Endothelial cell (in vitro differentiated cells): ENCODE results near the gene SHANK1. TPM values are rescaled to one million over a fixed set of nuclear protein-coding genes. Genes with fewer than 3 reads are reported as not detected.

Experiments used
- DNase-seq: peaks from one replicate; pipeline ENCODE4 v3.0.0; 2021; ENCODE audit warnings: low spot score
- H3K27ac Mint-ChIP-seq: one replicate; pipeline ENCODE4 v1.8.0; 2021; ENCODE audit warnings: mixed read lengths, inconsistent platforms; ENCODE audit not compliant: unreplicated experiment
- H3K27me3 Mint-ChIP-seq: one replicate; pipeline ENCODE4 v1.8.0; 2021; ENCODE audit warnings: mild to moderate bottlenecking, moderate library complexity, mixed read lengths, inconsistent platforms; ENCODE audit not compliant: unreplicated experiment
- H3K36me3 Mint-ChIP-seq: one replicate; pipeline ENCODE4 v1.8.0; 2021; ENCODE audit warnings: mild to moderate bottlenecking, low read depth, mixed read lengths, inconsistent platforms; ENCODE audit not compliant: unreplicated experiment
- H3K4me1 Mint-ChIP-seq: one replicate; pipeline ENCODE4 v1.8.0; 2021; ENCODE audit warnings: mild to moderate bottlenecking, mixed read lengths, inconsistent platforms; ENCODE audit not compliant: unreplicated experiment
- H3K4me3 Mint-ChIP-seq: one replicate; pipeline ENCODE4 v1.8.0; 2021; ENCODE audit warnings: mild to moderate bottlenecking, mixed read lengths, inconsistent platforms; ENCODE audit not compliant: unreplicated experiment
- H3K9me3 Mint-ChIP-seq: one replicate; pipeline ENCODE4 v1.8.0; 2021; ENCODE audit warnings: mixed read lengths, inconsistent platforms; ENCODE audit not compliant: unreplicated experiment
- CTCF ChIP-seq: fragments of 200-600 bp; sonication (generic); IDR thresholded peaks from one replicate; pipeline ENCODE4 v1.5.0; 2021; ENCODE audit warnings: antibody characterized with exemption; ENCODE audit not compliant: unreplicated experiment
- total RNA-seq: library from RNA; stranded (reverse); fragmentation: NEBNext Ultra II Directional; extraction: Animal tissue kit (Norgen Biotek cat#: 25700); gene quantifications from one replicate; pipeline ENCODE4 v1.2.1, GENCODE V29; 2021; ENCODE audit not compliant: unreplicated experiment

SHANK1 gene
- total RNA-seq, 1 donor from 2014 or later = 6.5 TPM

- H3K9me3 Mint-ChIP-seq = peaks cover 30% of the 10 kb centered on the region
- no peak overlapping the region for H3K27ac Mint-ChIP-seq
- H3K4me1 Mint-ChIP-seq = no peaks in the 10 kb centered on the region
- DNase-seq = no peak
- no peak for TF ChIP-seq CTCF
- H3K27me3 Mint-ChIP-seq = peaks cover 7% of the 10 kb centered on the region
- no peak overlapping the region for H3K4me3 Mint-ChIP-seq
- peaks cover 13% of the 10 kb centered on the region for H3K36me3 Mint-ChIP-seq
These were observed 19.7 kb upstream of the SHANK1 start for GRCh38 chr19:50739132-50739913.

- no peak for TF ChIP-seq CTCF
- no peak for DNase-seq
- no peaks in the 10 kb centered on the region for H3K4me1 Mint-ChIP-seq
- peaks cover 5% of the 10 kb centered on the region for H3K27me3 Mint-ChIP-seq
- peaks cover 13% of the 10 kb centered on the region for H3K36me3 Mint-ChIP-seq
- no peak overlapping the region for H3K27ac Mint-ChIP-seq
- H3K9me3 Mint-ChIP-seq = peaks cover 30% of the 10 kb centered on the region
- peak overlapping the region; percentile 3 for H3K4me3 Mint-ChIP-seq
These were observed 16.7 kb upstream of the SHANK1 start for GRCh38 chr19:50736338-50736737.

- H3K36me3 Mint-ChIP-seq = peaks cover 13% of the 10 kb centered on the region
- H3K4me1 Mint-ChIP-seq = no peaks in the 10 kb centered on the region
- DNase-seq = no peak
- TF ChIP-seq CTCF = no peak
- no peak overlapping the region for H3K4me3 Mint-ChIP-seq
- peaks cover 5% of the 10 kb centered on the region for H3K27me3 Mint-ChIP-seq
- H3K27ac Mint-ChIP-seq = no peak overlapping the region
- peaks cover 30% of the 10 kb centered on the region for H3K9me3 Mint-ChIP-seq
These were observed 16.3 kb upstream of the SHANK1 start for GRCh38 chr19:50735869-50736268.

GRCh38 chr19:50729894-50730293, 10.3 kb upstream of the SHANK1 start:
- DNase-seq = no peak
- H3K27ac Mint-ChIP-seq = no peak overlapping the region
- peaks cover 2% of the 10 kb centered on the region for H3K27me3 Mint-ChIP-seq
- peaks cover 5% of the 10 kb centered on the region for H3K9me3 Mint-ChIP-seq
- no peak for TF ChIP-seq CTCF
- no peak overlapping the region for H3K4me3 Mint-ChIP-seq
- no peaks in the 10 kb centered on the region for H3K4me1 Mint-ChIP-seq
- peaks cover 5% of the 10 kb centered on the region for H3K36me3 Mint-ChIP-seq

- peak; percentile 56 for DNase-seq
- H3K9me3 Mint-ChIP-seq = peaks cover 5% of the 10 kb centered on the region
These were observed 8.6 kb upstream of the SHANK1 start for GRCh38 chr19:50728084-50728737.

More at GRCh38 chr19:50728084-50728737, 8.6 kb upstream of the SHANK1 start:
- H3K36me3 Mint-ChIP-seq = peaks cover 5% of the 10 kb centered on the region
- no peak for TF ChIP-seq CTCF
- no peak overlapping the region for H3K4me3 Mint-ChIP-seq
- no peak overlapping the region for H3K27ac Mint-ChIP-seq
- peaks cover 5% of the 10 kb centered on the region for H3K27me3 Mint-ChIP-seq
- no peaks in the 10 kb centered on the region for H3K4me1 Mint-ChIP-seq
